GM23338 (cell line): ENCODE results near the gene ATXN2. TPM values are rescaled to one million over a fixed set of nuclear protein-coding genes. Genes with fewer than 3 reads are reported as not detected.
"Not testable (repeated sequence)": the region's sequence is repeated elsewhere in the genome, so short reads cannot be mapped to it uniquely, and the experiment has no call there.

Source experiments
- ATAC-seq: fragments of 200-7000 bp; cut with Tn5 transposase; 3 replicates; pipeline ENCODE4 v1.9.1; 2020
- DNase-seq: peaks from one replicate; pipeline ENCODE4 v3.0.0-alpha.2; 2015; ENCODE audit warnings: low spot score
- H2AFZ ChIP-seq: fragments of 200-600 bp; sonication (generic); 2 replicates; pipeline ENCODE4 v1.8.0; 2016; ENCODE audit warnings: antibody characterized with exemption, mild to moderate bottlenecking, moderate library complexity
- H3F3A ChIP-seq: fragments of 200-600 bp; sonication (generic); replicated peaks from 2 replicates; pipeline ENCODE4 v1.8.0; 2017; ENCODE audit warnings: antibody characterized with exemption, mixed run types, low read depth
- H3K27ac ChIP-seq: fragments of 200-600 bp; sonication (generic); 2 replicates; pipeline ENCODE4 v1.6.1; 2016; ENCODE audit warnings: low read depth
- H3K27me3 ChIP-seq: fragments of 200-600 bp; sonication (generic); 2 replicates; pipeline ENCODE4 v1.8.0; 2016; ENCODE audit warnings: mild to moderate bottlenecking, mixed run types, moderate library complexity; ENCODE audit not compliant: insufficient read depth
- H3K36me3 ChIP-seq: fragments of 200-600 bp; sonication (generic); 2 replicates; pipeline ENCODE4 v1.8.0; 2016; ENCODE audit warnings: mild to moderate bottlenecking; ENCODE audit not compliant: insufficient read depth
- H3K4me1 ChIP-seq: fragments of 200-600 bp; sonication (generic); 2 replicates; pipeline ENCODE4 v1.8.0; 2016; ENCODE audit warnings: mild to moderate bottlenecking, moderate library complexity; ENCODE audit not compliant: insufficient read depth
- H3K4me2 ChIP-seq: fragments of 200-600 bp; sonication (generic); 2 replicates; pipeline ENCODE4 v1.7.1; 2017; ENCODE audit warnings: mixed run types
- H3K4me3 ChIP-seq: fragments of 200-600 bp; sonication (generic); 2 replicates; pipeline ENCODE4 v1.6.1; 2016; ENCODE audit warnings: mixed run types
- H3K79me2 ChIP-seq: fragments of 200-600 bp; sonication (generic); replicated peaks from 2 replicates; pipeline ENCODE4 v1.8.0; 2017; ENCODE audit warnings: mild to moderate bottlenecking; ENCODE audit not compliant: insufficient read depth
- H3K9me2 ChIP-seq: fragments of 200-600 bp; sonication (generic); 2 replicates; pipeline ENCODE4 v1.8.0; 2017; ENCODE audit not compliant: insufficient read depth
- H4K20me1 ChIP-seq: fragments of 200-600 bp; sonication (generic); replicated peaks from 2 replicates; pipeline ENCODE4 v1.8.0; 2017; ENCODE audit warnings: mild to moderate bottlenecking; ENCODE audit not compliant: insufficient read depth
- H3K27ac Mint-ChIP-seq: 2 replicates; pipeline ENCODE4 v1.8.0; 2020; ENCODE audit warnings: inconsistent platforms, mild to moderate bottlenecking, moderate library complexity, mixed read lengths
- H3K27me3 Mint-ChIP-seq: 3 replicates; pipeline ENCODE4 v1.8.0; 2022; ENCODE audit warnings: low read depth, mild to moderate bottlenecking, moderate library complexity, mixed read lengths, inconsistent platforms; ENCODE audit not compliant: insufficient read depth, poor library complexity
- H3K36me3 Mint-ChIP-seq: 3 replicates; pipeline ENCODE4 v1.8.0; 2021; ENCODE audit warnings: low read depth, mild to moderate bottlenecking, inconsistent platforms, moderate library complexity, mixed read lengths
- H3K4me1 Mint-ChIP-seq: 3 replicates; pipeline ENCODE4 v1.8.0; 2020; ENCODE audit warnings: mild to moderate bottlenecking, inconsistent platforms, mixed read lengths
- H3K4me3 Mint-ChIP-seq: 3 replicates; pipeline ENCODE4 v1.8.0; 2021; ENCODE audit warnings: moderate library complexity, mild to moderate bottlenecking, inconsistent platforms, mixed read lengths
- H3K9me3 Mint-ChIP-seq: 3 replicates; pipeline ENCODE4 v1.8.0; 2020; ENCODE audit warnings: moderate library complexity, mild to moderate bottlenecking, inconsistent platforms, mixed read lengths
- CREB1 ChIP-seq: fragments of 250-450 bp; sonication (Bioruptor Pico); IDR thresholded peaks from 2 replicates; pipeline ENCODE4 v1.5.0; 2020; ENCODE audit warnings: low read depth, mild to moderate bottlenecking, moderate library complexity
- NANOG ChIP-seq: IDR thresholded peaks from 2 replicates; pipeline ENCODE4 v1.6.1; 2016; ENCODE audit warnings: antibody characterized with exemption, borderline replicate concordance
- ZNF462 ChIP-seq: fragments of 250-450 bp; sonication (Bioruptor Pico); IDR thresholded peaks from 2 replicates; pipeline ENCODE4 v1.5.0; 2020; ENCODE audit warnings: mild to moderate bottlenecking, moderate library complexity
- polyA plus RNA-seq: library from polyadenylated mRNA; unstranded; fragments of >200 nt; fragmentation: Nextera tagmentation; extraction: Ambion mirVana; gene quantifications from 2 replicates; pipeline ENCODE4 v1.2.1, GENCODE V29; 2016
- total RNA-seq: library from RNA; depleted of rRNA; stranded (reverse); fragments of >200 nt; shearing (Covaris generic); gene quantifications from 2 replicates; pipeline ENCODE4 v1.2.3, GENCODE V29; 2014

Gene ATXN2
- total and polyA plus RNA-seq, 2 experiments from 2014 or later, result 44.8 to 59.5 TPM

- Histone ChIP-seq H3K4me1 (peaks cover 33% of the 10 kb centered on the region), H3K79me2 (peaks cover 69% of the 10 kb centered on the region), H2AFZ (0 out of 2 replicates have a peak overlapping the region, but pooled peaks have one; percentile 57), H3K4me2 (peak overlapping the region; percentile 81), H3K27ac (peak overlapping the region; percentile 51), H3K9me2 (no peaks in the 10 kb centered on the region), H4K20me1 (peaks cover 19% of the 10 kb centered on the region), H3K36me3 (no peaks in the 10 kb centered on the region), H3F3A (peaks cover 11% of the 10 kb centered on the region; the same call in 1 of the 2 replicates), H3K4me3 (peak overlapping the region; percentile 84), H3K27me3 (no peaks in the 10 kb centered on the region)
- peak overlapping the region; percentile 86 for H3K27ac Mint-ChIP-seq
- H3K36me3 Mint-ChIP-seq, result peaks cover 10% of the 10 kb centered on the region; the same call in 2 of the 3 replicates
- peak; percentile 12 for ATAC-seq
- peak; percentile 78 for DNase-seq
- TF ChIP-seq ZNF462 (no peak), NANOG (no peak), CREB1 (CRISPR knock-in tag) (no peak)
- H3K4me1 Mint-ChIP-seq, result peaks cover 31% of the 10 kb centered on the region
- H3K27me3 Mint-ChIP-seq, result peaks cover 16% of the 10 kb centered on the region
- H3K4me3 Mint-ChIP-seq, result peak overlapping the region; percentile 93
- H3K9me3 Mint-ChIP-seq, result peaks cover 4% of the 10 kb centered on the region; the same call in 1 of the 3 replicates
Measured at GRCh38 chr12:111596985-111597830, 1.9 kb downstream of the ATXN2 start.

- H3K4me1 ChIP-seq, result peaks cover 27% of the 10 kb centered on the region
- H3K4me3 ChIP-seq, result 0 out of 2 replicates have a peak overlapping the region, but pooled peaks have one; percentile 3
- H3K36me3 ChIP-seq, H3K27ac Mint-ChIP-seq, H3K36me3 Mint-ChIP-seq, H3K9me2 ChIP-seq, H3K9me3 Mint-ChIP-seq, H3K27me3 ChIP-seq, H3F3A ChIP-seq, DNase-seq, H2AFZ ChIP-seq, ATAC-seq: not testable (repeated sequence)
- H3K4me3 Mint-ChIP-seq, result peak overlapping the region; percentile 93; the same call in 2 of the 3 replicates
- H3K4me2 ChIP-seq, result peak overlapping the region; percentile 24; the same call in 1 of the 2 replicates
- peaks cover 84% of the 10 kb centered on the region for H3K79me2 ChIP-seq
- peaks cover 36% of the 10 kb centered on the region for H4K20me1 ChIP-seq
- H3K4me1 Mint-ChIP-seq, result peaks cover 31% of the 10 kb centered on the region
- H3K27me3 Mint-ChIP-seq, result peaks cover 12% of the 10 kb centered on the region
- H3K27ac ChIP-seq, result peak overlapping the region; percentile 36
Measured at GRCh38 chr12:111595341-111595835, 3.7 kb downstream of the ATXN2 start.

GRCh38 chr12:111591399-111592010 is 7.6 kb downstream of the ATXN2 start:
- not testable (repeated sequence) for H3K9me3 Mint-ChIP-seq, H3K4me3 Mint-ChIP-seq, H3K9me2 ChIP-seq, ATAC-seq, H3K4me3 ChIP-seq, H3K27me3 ChIP-seq, H3K27me3 Mint-ChIP-seq, H3K36me3 Mint-ChIP-seq, H2AFZ ChIP-seq, DNase-seq, H3K27ac Mint-ChIP-seq, H3F3A ChIP-seq, H3K4me2 ChIP-seq, H3K36me3 ChIP-seq
- peaks cover 25% of the 10 kb centered on the region for H3K4me1 Mint-ChIP-seq
- H3K79me2 ChIP-seq, result peaks cover 100% of the 10 kb centered on the region
- H4K20me1 ChIP-seq, result peaks cover 60% of the 10 kb centered on the region
- peaks cover 20% of the 10 kb centered on the region for H3K4me1 ChIP-seq
- 0 out of 2 replicates have a peak overlapping the region, but pooled peaks have one; percentile 45 for H3K27ac ChIP-seq
